HG03103 (cell line): ENCODE measurements around the gene DAZAP2.

ENCODE experiments used
- ATAC-seq: cut with Tn5 transposase; IDR thresholded peaks from one replicate; pipeline ENCODE4 v1.9.1; 2021; ENCODE audit warnings: low read depth; ENCODE audit not compliant: unreplicated experiment

The DAZAP2 gene, protein sequence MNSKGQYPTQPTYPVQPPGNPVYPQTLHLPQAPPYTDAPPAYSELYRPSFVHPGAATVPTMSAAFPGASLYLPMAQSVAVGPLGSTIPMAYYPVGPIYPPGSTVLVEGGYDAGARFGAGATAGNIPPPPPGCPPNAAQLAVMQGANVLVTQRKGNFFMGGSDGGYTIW

DNA sequence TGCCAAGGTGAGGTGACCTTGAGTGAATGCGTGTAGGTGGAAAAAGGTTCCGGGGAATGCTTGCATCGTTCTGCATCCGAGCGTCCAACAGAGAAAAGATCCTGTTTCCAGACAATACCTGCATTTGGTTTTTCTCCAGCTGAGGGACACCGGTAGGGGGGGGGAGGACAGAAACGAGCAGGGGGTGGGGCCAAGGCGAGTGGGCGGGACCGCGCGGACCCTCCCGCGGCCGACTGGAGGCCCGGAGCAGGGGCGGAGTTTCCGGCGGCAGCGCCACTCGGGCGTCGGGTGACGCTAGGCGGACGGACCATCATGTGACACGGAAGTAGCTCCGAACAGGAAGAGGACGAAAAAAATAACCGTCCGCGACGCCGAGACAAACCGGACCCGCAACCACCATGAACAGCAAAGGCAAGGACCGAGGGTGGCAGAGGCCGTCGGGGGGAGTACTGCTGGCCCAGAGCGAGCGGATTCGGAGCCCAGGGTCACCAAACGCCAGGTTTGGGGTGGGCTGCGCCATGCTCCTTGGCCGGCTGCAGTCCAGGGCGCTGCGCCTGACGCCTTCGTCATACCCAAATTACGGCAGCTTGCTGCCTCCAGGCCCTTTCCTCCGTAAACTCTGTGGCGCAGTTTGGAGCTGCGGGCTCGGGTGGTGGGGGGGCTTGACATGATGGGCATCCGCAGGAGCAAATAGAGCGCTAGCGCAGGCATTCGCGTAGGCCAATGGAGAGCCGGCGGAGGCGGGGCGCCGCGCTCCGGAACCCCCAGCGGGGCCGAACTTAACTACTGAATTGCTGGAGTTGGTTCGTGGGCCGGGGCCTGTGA lies at the start of gene DAZAP2:
DAZAP2 (plus strand) TSS at position 317 of the 825 bp plus-strand sequence; CDS start at position 399, 82 bp downstream.
- peak; percentile 90 for ATAC-seq

GRCh38 chr12:51189790-51190355 lies 48.8 kb upstream of the DAZAP2 start:
- no peak for ATAC-seq

DNA sequence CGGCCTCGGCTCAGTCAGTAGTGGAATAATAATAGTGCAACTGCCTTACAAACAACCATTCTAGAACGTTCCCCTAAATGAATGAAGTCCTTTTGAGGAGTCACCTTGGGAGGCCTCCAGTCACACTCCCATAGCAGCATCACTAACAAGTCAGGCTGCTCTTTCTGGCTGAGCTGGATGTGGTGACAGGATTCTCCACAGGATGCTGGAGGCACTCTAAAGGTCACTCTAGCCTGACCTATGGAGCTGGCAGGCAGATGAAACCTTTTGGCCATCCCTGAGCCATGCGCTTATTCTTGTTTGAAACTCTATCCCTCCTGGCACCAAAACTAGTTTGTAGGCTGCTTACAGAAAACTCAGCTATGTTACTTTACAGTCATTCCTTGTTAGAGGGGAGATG lies 47.8 kb upstream of the DAZAP2 start:
- no peak for ATAC-seq

GRCh38 chr12:51191516-51192283 lies 46.9 kb upstream of the DAZAP2 start:
- ATAC-seq = no peak

DNA sequence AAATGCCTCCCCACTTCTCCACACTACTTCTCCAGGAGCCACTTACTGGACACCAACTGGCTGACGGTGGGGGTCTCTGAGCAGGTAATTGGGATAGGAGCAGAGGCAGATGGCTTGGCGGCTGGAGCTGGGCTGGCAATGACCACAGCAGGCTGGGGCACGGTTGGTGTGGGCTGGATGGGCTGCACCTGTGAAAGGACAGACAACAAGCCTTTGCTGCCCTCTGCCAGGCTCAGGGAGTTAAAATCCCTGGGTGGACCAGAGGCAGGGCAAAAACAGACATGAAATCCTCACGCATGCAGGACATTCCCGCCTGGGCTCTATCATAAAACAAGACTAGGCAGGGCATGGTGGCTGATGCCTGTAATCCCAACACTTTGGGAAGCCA lies 46.3 kb upstream of the DAZAP2 start:
- ATAC-seq = no peak

DNA sequence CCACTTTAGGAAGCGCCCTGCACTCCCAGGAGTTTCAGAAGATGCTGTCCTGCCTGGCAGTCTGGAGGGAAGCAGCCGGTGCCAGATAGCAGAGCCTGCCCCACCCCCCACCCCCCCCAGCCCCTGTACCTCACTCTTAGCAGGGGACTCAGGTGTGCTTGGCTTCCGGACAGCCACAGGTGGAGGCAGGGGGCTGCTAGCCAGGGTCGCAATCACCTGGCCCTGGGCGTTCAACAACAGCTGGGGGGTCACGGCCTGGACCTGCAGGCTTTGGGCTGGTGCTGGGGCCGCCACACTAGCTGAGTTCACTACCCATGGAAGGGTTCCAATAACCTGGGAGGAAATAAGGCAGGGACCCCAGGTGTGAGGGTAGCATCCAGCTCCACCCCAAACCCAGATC lies 42.8 kb upstream of the DAZAP2 start:
- no peak for ATAC-seq

DNA sequence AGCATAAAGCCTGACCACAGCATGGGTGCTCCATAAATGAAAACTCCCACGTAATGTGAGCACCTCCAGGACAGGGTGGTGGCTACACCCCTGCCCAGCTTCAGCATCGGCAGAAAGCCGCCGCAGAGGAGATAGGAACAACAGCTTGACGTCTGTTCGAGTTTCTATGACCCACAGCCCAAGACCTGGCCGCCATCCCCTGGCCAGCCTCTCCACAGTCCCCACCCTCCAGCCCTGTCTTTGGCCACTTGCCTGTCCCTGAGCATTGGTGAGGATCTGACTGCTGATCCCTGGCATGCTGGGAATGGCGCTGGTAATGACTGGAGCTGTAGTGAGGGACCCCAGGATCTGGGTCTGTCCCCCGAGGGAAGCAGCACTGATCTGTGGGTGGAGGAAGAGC lies 42.1 kb upstream of the DAZAP2 start:
- no peak for ATAC-seq

GRCh38 chr12:51197736-51198567 lies 40.7 kb upstream of the DAZAP2 start:
- no peak for ATAC-seq

GRCh38 chr12:51198568-51199365 lies 39.9 kb upstream of the DAZAP2 start:
- ATAC-seq = no peak

GRCh38 chr12:51199366-51199945 lies 39.2 kb upstream of the DAZAP2 start:
- ATAC-seq = no peak

GRCh38 chr12:51200156-51200555 lies 38.5 kb upstream of the DAZAP2 start:
- no peak for ATAC-seq

DNA sequence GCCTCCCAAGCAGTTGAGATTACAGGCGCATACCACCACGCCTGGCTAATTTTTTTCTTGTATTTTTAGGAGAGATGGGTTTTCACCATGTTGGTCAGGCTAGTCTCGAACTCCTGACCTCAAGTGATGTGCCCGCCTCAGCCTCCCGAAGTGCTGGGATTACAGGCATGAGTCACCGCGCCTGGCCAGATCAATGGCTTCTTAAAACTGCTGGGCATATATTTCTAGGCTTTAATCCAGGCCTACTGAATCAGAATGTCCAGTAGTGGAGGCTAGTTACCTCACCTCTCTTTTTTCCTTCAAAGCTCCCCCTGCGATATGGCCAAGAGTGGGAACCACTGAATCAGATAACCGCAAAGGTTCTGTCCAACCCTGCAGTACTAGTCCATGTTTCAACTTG lies 37.8 kb upstream of the DAZAP2 start:
- no peak for ATAC-seq

GRCh38 chr12:51202718-51203117 lies 35.9 kb upstream of the DAZAP2 start:
- no peak for ATAC-seq

- ATAC-seq = no peak
Observed at GRCh38 chr12:51205350-51205749, 33.3 kb upstream of the DAZAP2 start.

DNA sequence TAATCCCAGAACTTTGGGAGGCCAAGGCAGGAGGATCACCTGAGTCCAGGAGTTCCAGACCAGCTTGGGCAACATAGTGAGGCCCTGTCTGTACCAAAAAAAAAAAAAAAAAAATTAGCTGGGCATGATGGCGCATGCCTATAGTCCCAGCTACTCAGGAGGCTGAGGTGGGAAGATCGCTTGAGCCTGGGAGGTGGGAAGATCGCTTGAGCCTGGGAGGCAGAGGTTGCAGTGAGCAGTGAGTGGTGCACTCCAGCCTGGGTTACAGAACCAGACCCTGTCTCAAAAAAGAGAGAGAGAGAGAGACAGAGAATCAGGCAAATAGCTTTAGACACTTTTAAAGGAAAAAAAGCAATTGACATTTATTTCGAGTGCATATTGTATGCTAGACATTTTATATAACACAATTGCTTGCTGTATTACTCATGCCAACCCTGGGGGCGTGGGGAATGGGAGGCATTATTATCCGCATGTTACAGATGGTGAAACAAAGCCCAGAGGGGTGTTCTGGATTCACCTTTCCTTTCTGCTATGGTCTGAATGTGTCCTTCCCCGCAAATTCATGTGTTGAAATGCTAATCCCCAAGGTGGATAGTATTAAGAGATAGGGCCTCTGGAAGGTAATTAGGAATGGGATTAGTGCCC lies 30.5 kb upstream of the DAZAP2 start:
- ATAC-seq = no peak

DNA sequence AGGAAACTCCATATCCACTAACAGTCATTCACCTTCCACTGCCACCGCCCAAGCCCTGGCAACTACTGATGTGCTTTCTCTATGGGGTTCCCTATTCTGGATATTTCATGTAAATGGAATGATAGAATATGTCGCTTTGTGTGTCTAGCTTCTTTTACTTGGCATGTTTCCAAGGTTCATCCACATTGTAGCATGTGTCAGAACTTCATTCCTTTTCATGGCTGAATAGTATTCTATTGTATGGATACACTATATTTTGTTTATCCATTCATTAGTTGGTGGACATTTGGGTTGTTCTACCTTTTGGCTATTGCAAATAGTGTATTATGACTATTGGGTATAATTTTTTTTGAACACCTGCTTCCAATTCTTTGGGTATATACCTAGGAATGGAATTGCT lies 29.4 kb upstream of the DAZAP2 start:
- ATAC-seq = no peak

- ATAC-seq = no peak
Observed at GRCh38 chr12:51210690-51211395, 27.8 kb upstream of the DAZAP2 start.

GRCh38 chr12:51214895-51215294 lies 23.7 kb upstream of the DAZAP2 start:
- no peak for ATAC-seq
